Measurements from ENCODE around the gene STPG1.
"Not testable (repeated sequence)": the region's sequence is repeated elsewhere in the genome, so short reads cannot be mapped to it uniquely, and the experiment has no call there.

STPG1 gene, protein sequence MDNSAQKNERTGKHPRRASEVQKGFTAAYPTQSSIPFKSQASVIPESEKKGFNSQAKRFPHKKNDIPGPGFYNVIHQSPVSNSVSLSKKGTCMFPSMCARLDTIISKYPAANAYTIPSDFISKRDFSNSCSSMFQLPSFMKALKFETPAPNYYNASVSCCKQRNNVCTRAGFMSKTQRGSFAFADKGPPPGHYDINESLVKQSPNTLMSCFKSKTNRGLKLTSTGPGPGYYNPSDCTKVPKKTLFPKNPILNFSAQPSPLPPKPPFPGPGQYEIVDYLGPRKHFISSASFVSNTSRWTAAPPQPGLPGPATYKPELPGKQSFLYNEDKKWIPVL

DNA sequence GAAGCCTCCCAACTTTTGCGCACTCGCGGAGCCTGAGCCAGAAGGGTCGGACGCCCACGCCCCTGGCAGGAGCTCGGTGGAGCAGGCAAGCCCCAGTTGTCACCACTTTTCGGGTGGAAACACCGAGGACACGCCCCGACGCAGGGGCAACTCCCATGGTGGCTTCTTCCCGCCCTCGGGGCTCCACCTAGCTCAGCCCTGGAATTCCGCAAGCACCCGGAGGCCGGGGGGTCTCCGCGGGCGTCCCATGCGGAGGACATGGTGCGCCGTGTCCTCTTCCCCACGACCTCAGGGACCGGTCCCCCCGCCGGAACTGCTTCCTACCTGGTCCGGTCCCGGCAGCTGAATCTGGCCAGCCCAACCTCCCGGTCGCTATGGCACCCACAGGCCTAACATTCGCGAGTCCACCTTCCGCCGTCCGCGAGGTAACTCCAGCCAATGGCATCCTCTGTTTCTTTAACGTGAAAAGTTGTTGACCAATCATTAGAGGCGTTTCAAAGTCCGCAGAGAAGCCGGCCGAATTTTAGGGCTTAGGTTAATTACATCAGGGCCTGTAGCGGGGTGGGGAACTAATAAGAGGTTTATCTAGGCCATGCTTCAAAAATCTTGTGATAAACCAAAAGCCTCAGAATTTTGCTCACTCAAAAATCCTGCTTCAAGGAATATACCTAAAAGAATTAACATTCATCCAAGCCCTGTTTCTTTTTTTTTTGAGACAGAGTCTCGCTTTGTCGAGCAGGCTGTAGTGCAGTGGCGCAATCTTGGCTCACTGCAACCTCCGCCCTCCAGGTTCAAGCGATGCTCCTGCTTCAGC, at the start of gene STPG1:
TSS of gene STPG1 (minus strand) at position 433 of the 814 bp plus-strand sequence. CDS start 12,394 bp downstream, outside the sequence.
- Histone ChIP-seq H3K79me2 (peaks cover 2% of the 10 kb centered on the region), H3K9ac (peak within 1 kb of the TSS; percentile 74), H3K27ac (peak within 1 kb of the TSS; percentile 43), H3K27me3 (ENCODE audit: control insufficient read depth, insufficient read depth, low read length) (no peaks in the 10 kb centered on the region), H3K4me3 (ENCODE audit: low read depth, low read length) (peak within 1 kb of the TSS; percentile 98), H3K4me2 (ENCODE audit: low read length) (peak within 1 kb of the TSS; percentile 92), H3K4me1 (peaks cover 8% of the 10 kb centered on the region), H3K36me3 (ENCODE audit: control insufficient read depth, insufficient read depth, low read length) (no peaks in the 10 kb centered on the region), H2AFZ (peak within 1 kb of the TSS; percentile 90), H3K9me3 (ENCODE audit: control insufficient read depth, low read length) (no peaks in the 10 kb centered on the region)
- TF ChIP-seq, protein P1, sequence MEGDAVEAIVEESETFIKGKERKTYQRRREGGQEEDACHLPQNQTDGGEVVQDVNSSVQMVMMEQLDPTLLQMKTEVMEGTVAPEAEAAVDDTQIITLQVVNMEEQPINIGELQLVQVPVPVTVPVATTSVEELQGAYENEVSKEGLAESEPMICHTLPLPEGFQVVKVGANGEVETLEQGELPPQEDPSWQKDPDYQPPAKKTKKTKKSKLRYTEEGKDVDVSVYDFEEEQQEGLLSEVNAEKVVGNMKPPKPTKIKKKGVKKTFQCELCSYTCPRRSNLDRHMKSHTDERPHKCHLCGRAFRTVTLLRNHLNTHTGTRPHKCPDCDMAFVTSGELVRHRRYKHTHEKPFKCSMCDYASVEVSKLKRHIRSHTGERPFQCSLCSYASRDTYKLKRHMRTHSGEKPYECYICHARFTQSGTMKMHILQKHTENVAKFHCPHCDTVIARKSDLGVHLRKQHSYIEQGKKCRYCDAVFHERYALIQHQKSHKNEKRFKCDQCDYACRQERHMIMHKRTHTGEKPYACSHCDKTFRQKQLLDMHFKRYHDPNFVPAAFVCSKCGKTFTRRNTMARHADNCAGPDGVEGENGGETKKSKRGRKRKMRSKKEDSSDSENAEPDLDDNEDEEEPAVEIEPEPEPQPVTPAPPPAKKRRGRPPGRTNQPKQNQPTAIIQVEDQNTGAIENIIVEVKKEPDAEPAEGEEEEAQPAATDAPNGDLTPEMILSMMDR (IDR thresholded peaks at IDR 0.05), result no peak

DNA sequence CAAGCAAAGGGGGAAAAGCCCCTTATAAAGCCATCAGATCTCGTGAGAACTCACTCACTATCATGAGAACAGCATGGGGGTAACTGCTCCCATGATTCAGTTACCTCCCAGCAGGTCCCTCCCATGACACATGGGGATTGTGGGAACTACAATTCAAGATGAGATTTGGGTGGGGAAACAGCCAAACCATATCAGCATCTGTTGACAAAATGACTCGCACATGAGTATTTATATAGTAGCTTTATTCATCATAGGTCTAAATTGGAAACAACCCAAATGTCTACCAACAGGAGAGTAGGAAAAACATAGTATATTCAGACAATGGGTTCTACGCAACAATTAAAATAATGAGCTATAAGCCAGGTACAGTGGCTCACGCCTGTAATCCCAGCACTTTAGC, 48.5 kb upstream of the STPG1 start:
- H3K4me1 ChIP-seq, result peaks cover 14% of the 10 kb centered on the region
- H3K9me3 ChIP-seq (ENCODE audit: control insufficient read depth, low read length); H3K9ac ChIP-seq; H3K4me2 ChIP-seq (ENCODE audit: low read length); H2AFZ ChIP-seq; H3K4me3 ChIP-seq (ENCODE audit: low read depth, low read length); H3K79me2 ChIP-seq; H3K36me3 ChIP-seq (ENCODE audit: control insufficient read depth, insufficient read depth, low read length); H3K27ac ChIP-seq; H3K27me3 ChIP-seq (ENCODE audit: control insufficient read depth, insufficient read depth, low read length): not testable (repeated sequence)

DNA sequence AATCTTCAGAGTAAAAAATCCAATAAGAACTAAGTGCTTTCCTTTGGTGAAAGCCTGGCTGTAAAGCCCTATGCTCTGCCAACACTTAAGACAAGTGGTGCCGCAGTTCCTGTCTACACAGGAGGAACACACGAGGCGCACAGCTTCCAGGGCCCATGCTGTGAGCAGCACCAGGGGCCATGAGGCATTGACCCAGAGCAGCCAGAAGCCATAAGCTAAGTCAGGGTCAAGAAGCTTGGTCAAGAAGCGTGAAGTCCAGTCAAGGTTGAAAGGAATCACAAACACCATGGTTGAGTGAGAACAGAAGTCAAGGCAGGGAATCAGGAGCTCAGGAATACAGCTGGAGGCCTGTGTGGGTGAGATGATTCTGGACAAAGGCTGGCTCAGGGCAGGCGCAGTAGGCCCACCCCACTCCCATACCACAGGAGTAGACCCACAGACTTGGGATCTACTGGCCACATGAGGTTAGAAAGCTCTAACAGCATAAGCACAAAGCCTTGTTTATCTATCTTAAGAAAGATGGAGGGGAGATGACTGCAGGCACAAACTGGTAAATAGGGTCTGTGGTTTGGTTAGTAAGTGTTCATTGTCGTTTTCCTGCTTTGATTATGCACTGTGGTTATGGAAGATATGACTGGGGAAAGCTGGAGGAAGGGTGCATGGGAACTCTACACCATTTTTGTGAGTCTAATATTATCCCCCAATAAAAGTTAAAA, 46.1 kb upstream of the STPG1 start:
- Histone ChIP-seq H3K4me2 (ENCODE audit: low read length) (peak overlapping the region; percentile 29), H3K36me3 (ENCODE audit: control insufficient read depth, insufficient read depth, low read length) (no peaks in the 10 kb centered on the region), H3K27ac (peak overlapping the region; percentile 15), H3K4me3 (ENCODE audit: low read depth, low read length) (no peak overlapping the region), H3K9me3 (ENCODE audit: control insufficient read depth, low read length) (no peaks in the 10 kb centered on the region), H3K27me3 (ENCODE audit: control insufficient read depth, insufficient read depth, low read length) (no peaks in the 10 kb centered on the region), H3K9ac (no peak overlapping the region), H3K4me1 (peaks cover 14% of the 10 kb centered on the region), H3K79me2 (no peaks in the 10 kb centered on the region), H2AFZ (no peak overlapping the region)
- TF ChIP-seq, protein P1 (IDR thresholded peaks at IDR 0.05), result no peak

DNA sequence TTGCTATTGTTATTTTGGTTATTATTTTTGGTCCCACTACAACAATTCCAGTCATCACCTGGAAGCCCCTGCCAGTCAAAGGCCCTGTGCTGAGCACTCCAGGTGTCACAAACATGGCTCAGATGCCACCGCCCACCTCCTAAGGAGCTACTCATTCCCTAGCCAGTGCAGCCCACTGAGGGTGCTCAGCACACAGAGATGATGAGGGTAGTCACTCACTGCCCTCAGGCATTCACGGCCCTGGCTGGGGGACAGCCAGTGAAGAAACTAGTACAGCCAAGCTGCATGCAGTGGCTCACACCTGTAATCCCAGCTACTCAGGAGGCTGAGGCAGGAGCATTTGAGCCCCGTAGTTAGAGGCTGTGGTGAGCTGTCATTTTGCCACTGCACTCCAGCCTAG, 44.3 kb upstream of the STPG1 start:
- Histone ChIP-seq H3K36me3 (ENCODE audit: control insufficient read depth, insufficient read depth, low read length) (no peaks in the 10 kb centered on the region), H3K9ac (no peak overlapping the region)

More for the DNA sequence above, 44.3 kb upstream of the STPG1 start:
- Histone ChIP-seq H3K9me3 (ENCODE audit: control insufficient read depth, low read length) (no peaks in the 10 kb centered on the region), H3K4me1 (peaks cover 14% of the 10 kb centered on the region), H3K4me3 (ENCODE audit: low read depth, low read length) (no peak overlapping the region), H3K27me3 (ENCODE audit: control insufficient read depth, insufficient read depth, low read length) (no peaks in the 10 kb centered on the region), H3K27ac (no peak overlapping the region), H3K79me2 (no peaks in the 10 kb centered on the region), H3K4me2 (ENCODE audit: low read length) (no peak overlapping the region), H2AFZ (no peak overlapping the region)
- TF ChIP-seq, protein P1 (IDR thresholded peaks at IDR 0.05), result no peak
